Ammon's horn (tissue), 1 donor: Measurements from ENCODE around the gene PDPN.
"Not testable (repeated sequence)": the region's sequence is repeated elsewhere in the genome, so short reads cannot be mapped to it uniquely, and the experiment has no call there.

ENCODE experiments used
- DNase-seq: peaks from one replicate; pipeline ENCODE4 v3.0.0-alpha.2; 2016; ENCODE audit warnings: low spot score

The PDPN gene, protein sequence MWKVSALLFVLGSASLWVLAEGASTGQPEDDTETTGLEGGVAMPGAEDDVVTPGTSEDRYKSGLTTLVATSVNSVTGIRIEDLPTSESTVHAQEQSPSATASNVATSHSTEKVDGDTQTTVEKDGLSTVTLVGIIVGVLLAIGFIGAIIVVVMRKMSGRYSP

DNA sequence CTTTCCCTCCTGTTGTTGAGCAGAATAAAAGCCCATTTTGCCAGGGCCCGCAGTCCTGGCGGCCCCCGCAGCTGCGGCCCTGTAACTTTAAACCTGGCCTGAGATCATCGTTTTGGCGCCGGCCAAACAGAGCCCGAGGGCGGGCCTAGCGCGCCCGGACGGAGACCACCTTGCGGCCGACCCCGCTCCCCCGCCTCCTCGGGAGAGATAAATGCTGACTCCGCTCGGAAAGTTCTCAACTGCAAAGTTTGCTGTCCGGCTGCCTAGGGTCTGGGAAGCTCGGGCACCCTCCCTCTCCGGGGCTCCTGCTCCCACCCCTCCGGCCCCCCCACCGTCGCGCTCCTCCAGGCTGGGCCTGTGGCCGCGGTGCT, at the start of gene PDPN:
Gene PDPN (plus strand): TSS at position 238 of the 371 bp plus-strand sequence. CDS start 202 bp downstream, outside the sequence.
- no peak for DNase-seq

DNA sequence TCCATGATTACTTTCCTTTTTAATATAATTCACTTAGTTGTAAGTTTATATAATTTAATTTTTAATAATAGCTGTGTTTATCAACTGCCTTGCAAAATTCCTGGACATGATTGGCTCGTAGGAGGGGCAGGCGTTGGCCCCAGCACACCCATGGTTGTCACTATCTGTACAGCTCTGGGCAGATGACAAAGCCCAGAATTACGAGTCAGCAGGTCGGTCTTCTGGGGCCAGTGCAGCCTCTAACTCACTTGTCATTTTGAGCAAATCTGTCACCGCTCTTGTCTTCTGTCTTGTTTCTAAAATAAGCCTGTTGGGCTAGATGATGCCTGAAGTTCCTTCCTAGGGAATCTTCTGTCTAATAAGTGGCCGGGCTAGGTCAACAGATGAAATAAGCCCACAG, 48.4 kb upstream of the PDPN start:
- DNase-seq, result no peak

DNA sequence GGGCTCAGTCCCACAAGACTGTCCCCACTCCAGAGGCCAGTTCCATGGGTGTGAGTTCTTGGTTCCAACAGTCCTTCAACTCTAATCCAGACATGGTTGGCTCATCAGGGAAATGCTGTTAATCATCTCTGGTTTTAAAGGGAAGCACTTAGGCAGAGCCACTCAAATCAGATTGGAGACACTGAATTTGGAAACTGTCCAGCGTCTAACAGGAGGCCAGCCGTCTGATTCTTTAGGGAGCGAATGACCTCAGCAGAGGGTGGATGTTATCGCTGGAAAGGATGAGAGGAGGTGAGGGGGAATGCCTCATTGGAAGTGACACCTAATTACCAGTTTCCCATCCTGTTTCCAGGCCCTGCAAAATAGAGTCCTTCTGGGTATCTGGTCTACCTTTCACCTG, 47.1 kb upstream of the PDPN start:
- no peak for DNase-seq

DNA sequence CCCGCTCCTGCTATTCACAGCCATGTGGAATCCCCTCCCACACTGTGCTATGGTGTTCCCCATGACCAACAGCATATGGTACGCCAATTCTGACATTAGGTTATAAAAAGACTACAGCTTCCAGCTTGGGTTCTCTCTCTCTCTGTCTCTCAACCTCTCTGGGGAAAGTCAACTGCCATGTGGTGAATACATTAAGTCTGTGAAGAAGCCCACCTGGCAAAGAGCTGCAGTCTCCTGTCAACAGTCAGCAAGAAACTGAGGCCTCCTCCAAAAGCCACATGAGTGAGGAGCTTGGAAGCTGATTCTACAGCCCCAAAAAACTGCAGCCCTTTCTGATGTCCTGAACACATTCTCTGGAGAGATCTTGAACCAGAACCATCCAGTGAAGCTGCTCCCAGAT, 44.8 kb upstream of the PDPN start:
- DNase-seq, result no peak

DNA sequence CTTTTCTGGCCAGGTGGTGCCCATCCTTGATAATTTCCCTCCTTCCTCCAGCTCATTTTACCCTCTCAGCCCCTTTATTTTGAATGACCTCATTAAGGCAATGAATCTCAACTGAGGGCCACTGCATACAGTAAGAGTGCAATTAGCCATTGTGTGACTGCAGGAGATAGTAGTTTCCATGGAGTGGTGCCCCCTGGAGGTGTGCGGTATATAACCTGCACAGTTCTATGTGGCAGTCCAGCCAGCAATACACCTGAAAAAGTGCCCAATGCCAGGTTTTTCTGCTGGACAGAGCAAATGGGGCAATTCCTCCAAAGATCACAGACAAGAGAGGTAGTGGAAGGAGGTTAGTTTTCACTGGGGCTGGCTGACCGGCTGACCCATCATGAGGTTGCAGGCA, 43.9 kb upstream of the PDPN start:
- no peak for DNase-seq

GRCh38 chr1:13540866-13541265, 42.8 kb upstream of the PDPN start:
- DNase-seq, result peak; percentile 39

DNA sequence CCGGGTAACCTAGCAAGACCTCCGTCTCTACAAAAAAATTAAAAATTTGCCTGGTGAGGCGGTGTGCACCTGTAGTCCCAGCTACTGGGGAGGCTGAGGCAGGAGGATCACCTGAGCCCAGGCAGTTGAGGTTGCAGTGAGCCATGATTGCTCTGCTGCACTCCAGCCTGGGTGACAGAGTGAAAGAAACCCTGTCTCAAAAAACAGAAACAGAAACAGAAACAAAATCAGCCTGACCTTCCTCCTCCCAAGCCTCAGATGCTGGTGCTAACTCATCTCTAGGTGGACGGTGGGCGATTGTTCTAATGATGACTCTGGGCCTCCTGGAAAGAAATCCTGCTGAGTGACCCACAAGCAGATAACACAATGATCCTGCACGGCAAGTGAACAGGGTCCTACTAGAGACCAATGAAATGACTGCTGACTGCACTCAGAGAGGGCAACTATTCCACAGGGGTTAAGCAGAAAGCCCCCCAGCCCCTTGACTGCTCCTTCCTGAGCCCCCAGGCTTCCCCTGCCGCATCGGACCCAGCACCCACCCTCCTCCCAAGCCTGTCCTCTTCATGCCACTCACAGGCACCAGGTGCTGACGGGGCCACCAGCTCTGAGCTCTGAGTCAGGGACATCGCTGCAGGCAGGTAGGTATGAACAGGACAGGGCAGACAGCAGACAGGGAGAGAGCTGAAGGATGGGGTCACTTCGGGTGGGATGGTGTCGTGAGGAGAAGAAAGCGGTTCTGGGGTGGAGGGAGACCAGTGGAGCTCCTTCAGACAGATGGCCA, 42.0 kb upstream of the PDPN start:
- DNase-seq, result no peak

GRCh38 chr1:13543451-13544220, 40.0 kb upstream of the PDPN start:
- DNase-seq, result peak; percentile 77

GRCh38 chr1:13544221-13544556, 39.4 kb upstream of the PDPN start:
- no peak for DNase-seq

DNA sequence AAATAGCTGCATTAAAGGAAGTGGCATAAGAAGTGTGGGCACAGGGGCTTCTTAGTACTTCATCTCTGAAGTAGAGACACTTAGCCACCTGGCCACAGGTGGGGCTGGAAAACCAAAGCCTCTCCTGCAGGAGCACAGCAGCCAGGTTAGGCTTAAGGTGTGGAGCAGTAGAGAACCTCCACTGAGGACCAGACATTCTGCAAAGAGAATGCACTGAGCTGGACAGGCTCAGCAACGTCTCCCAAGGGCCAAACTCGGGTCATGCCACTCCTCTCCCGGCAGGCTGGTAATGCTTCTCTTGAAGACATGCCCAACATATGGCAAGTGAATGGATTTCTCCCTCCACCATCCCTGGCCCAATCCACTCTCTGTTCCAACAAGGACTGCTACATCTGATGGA, 36.8 kb upstream of the PDPN start:
- no peak for DNase-seq

- DNase-seq, result no peak
Measured at GRCh38 chr1:13548281-13548680, 35.4 kb upstream of the PDPN start.

- DNase-seq, result no peak
Measured at GRCh38 chr1:13549021-13549420, 34.6 kb upstream of the PDPN start.

- DNase-seq, result peak; percentile 80
Measured at GRCh38 chr1:13549521-13549920, 34.1 kb upstream of the PDPN start.

DNA sequence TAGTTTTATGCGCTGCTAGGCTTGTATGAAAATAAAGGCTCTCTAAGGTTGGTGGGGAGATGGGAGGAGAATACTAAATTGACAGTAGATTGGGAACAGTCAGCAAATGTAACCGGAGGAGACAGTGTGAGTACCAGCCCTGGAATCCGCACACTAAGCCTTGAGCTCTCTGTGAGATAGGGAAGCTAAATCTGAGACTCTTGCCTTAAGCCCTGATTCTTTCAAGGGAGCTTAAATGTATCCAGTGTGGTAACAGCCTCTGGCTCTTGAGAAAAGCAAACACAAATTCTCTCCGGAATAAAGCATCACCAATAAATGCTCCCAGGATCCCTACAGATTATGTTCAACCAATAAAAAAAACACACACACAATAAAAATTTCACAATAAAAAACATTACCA, 33.0 kb upstream of the PDPN start:
- no peak for DNase-seq

DNA sequence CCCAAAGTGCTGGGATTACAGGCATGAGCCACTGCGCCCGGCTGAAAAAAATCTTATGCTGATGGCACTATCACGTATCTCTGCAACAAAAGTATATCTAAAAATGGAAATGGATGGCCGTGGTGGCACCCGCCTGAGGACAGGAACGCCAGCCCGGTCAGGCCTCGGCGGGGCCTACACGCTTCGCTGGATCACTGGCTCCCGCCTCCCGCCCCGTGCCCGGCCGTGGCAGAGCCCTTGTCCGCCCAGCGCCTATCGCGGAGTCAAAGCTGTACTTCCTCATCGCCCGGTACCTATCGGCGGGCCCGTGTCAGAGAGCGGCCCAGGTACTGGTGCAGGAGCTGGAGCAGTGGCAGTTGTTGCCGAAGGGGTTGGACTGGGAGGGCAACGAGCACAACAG, 28.8 kb upstream of the PDPN start:
- no peak for DNase-seq

- DNase-seq, result no peak
Measured at GRCh38 chr1:13556224-13556764, 27.3 kb upstream of the PDPN start.

GRCh38 chr1:13560541-13560940, 23.1 kb upstream of the PDPN start:
- no peak for DNase-seq

GRCh38 chr1:13562981-13563380, 20.7 kb upstream of the PDPN start:
- not testable (repeated sequence) for DNase-seq

GRCh38 chr1:13564073-13564472, 19.6 kb upstream of the PDPN start:
- no peak for DNase-seq

DNA sequence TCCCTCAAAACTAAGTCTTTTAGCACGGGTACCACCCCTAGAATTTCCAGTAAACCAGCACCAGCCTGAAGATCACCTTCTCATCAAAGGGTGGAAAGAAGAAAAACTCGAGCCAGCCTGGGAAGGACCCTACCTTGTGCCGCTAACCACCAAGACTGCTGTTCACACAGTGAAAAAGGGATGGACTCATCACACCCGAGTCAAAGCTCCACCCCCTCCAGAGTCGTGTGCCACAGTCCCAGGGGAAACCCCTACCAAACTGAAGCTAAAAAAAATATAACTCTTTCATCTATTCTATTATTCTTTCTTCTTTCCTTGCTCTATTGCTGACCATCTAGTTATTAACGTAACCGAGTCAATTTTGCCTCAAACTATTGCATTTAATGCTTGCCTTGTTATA, 13.2 kb upstream of the PDPN start:
- not testable (repeated sequence) for DNase-seq

DNA sequence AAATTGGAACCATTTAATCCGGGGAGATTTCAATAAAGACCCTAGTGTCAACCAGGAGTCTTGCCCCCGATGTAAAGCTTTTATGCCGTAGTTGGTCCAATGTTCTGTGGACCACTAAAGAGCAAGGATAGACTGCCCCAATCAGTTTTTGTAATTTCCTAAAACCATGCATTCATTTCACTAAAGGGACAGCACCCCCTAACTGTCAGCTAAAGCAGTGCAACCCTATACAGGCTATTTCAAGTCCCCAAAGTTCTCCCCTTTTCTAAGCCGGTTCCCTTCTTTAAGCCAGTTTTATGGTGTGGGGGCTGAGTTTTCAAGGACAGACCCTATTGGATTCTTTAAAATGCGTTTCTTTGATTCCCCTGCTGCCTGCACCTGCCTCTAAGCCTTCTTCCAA, 12.7 kb upstream of the PDPN start:
- DNase-seq, result no peak

DNA sequence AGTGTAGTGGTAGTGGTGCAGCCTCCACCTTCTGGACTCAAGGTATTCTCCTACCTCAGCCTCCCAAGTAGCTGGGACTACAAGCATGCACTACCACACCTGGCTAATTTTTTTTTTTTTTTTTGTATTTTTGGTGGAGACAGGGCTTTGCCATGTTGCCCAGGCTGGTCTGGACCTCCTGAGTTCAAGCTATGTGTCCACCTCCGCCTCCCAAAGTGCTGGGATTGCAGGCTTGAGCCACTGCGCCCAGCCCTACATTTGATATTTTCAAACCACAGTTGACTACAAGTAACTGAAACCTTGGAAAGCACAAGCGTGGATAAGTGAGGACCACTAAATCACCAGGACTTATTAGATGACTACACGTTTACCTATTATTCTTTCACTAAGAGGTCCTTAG, 10.0 kb upstream of the PDPN start:
- no peak for DNase-seq

GRCh38 chr1:13576926-13577325, 6.7 kb upstream of the PDPN start:
- DNase-seq, result no peak
